Measurements from ENCODE around the gene KDM2B. TPM values are rescaled to one million over a fixed set of nuclear protein-coding genes. Genes with fewer than 3 reads are reported as not detected.
A peak's percentile ranks its signal among the peaks of the same experiment; 100 is the strongest.
"Not testable (repeated sequence)": the region's sequence is repeated elsewhere in the genome, so short reads cannot be mapped to it uniquely, and the experiment has no call there.

The KDM2B gene
- total and polyA plus RNA-seq, 4 experiments from 2014 or later = 7.7 to 101 (median 59.6) TPM

GRCh38 chr12:121388421-121388981, 192.3 kb downstream of the KDM2B start:
- no peak for DNase-seq
- Mint-ChIP-seq H3K36me3 (no peaks in the 10 kb centered on the region), H3K4me3 (no peak overlapping the region), H3K27ac (peak overlapping the region in 1 of 7 donors; percentile 5), H3K4me1 (peaks cover 7 to 11% (median 10%) of the 10 kb centered on the region in 4 donors), H3K9me3 (no peaks in the 10 kb centered on the region), H3K27me3 (no peaks in the 10 kb centered on the region)
- Histone ChIP-seq H3K4me3 (ENCODE audit: low read length in 2 of 2) (no peak overlapping the region), H3K4me1 (ENCODE audit: insufficient read depth, low read length) (peaks cover 12% of the 10 kb centered on the region), H3K9me3 (ENCODE audit: control insufficient read depth in 1 of 2, low read length in 2 of 2) (no peaks in the 10 kb centered on the region), H3K36me3 (ENCODE audit: insufficient read depth, low read length) (no peaks in the 10 kb centered on the region), H3K27ac (ENCODE audit: low read depth, low read length) (no peak overlapping the region), H3K27me3 (ENCODE audit: insufficient read depth, low read length) (no peaks in the 10 kb centered on the region)
- ChIA-PET POLR2A (ENCODE audit: partially characterized antibody) (no interaction called here), CTCF (ENCODE audit: partially characterized antibody) (interaction anchor here (1.5 kb wide), 1 partner anchor 62 kb away, joined by 4 read pairs; no protein-coding TSS in a partner anchor)
- intact Hi-C loops (cut with micrococcal nuclease) = no loop called here

DNA sequence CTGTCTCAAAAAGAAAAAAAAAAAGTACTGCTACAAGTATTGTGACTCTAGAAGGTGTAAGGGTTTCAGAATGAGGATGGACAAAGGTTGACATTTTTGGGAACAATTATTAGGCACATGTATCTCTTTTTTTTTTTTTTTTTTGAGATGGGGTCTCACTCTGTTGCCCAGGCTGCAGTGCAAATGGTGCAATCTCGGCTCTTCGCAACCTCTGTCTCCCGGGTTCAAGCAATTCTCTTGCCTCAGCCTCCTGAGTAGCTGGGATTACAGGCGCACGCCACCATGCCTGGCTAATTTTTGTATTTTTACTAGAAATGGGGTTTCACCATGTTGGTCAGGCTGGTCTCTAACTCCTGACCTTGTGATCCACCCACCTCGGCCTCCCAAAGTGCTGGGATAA, 195.9 kb downstream of the KDM2B start:
- CTCF ChIA-PET (ENCODE audit: partially characterized antibody) = interaction anchor here (1.2 kb wide), 1 partner anchor 57 kb away, joined by 4 read pairs; no protein-coding TSS in a partner anchor
- H3K4me1 Mint-ChIP-seq; H3K9me3 Mint-ChIP-seq; H3K4me3 Mint-ChIP-seq; H3K27ac ChIP-seq (ENCODE audit: low read depth, low read length); H3K27me3 Mint-ChIP-seq; H3K4me3 ChIP-seq (ENCODE audit: low read length in 2 of 2); H3K9me3 ChIP-seq (ENCODE audit: control insufficient read depth in 1 of 2, low read length in 2 of 2); intact Hi-C loops (cut with micrococcal nuclease); DNase-seq; H3K36me3 ChIP-seq (ENCODE audit: insufficient read depth, low read length); POLR2A ChIA-PET (ENCODE audit: partially characterized antibody); H3K27me3 ChIP-seq (ENCODE audit: insufficient read depth, low read length); H3K36me3 Mint-ChIP-seq; H3K4me1 ChIP-seq (ENCODE audit: insufficient read depth, low read length); H3K27ac Mint-ChIP-seq: not testable (repeated sequence)

GRCh38 chr12:121383601-121384021, 197.2 kb downstream of the KDM2B start:
- intact Hi-C loops (cut with micrococcal nuclease) = no loop called here
- no peak overlapping the region for H3K27ac Mint-ChIP-seq
- H3K9me3 Mint-ChIP-seq = no peaks in the 10 kb centered on the region
- Histone ChIP-seq H3K4me3 (ENCODE audit: low read length in 2 of 2) (no peak overlapping the region), H3K36me3 (ENCODE audit: insufficient read depth, low read length) (no peaks in the 10 kb centered on the region), H3K9me3 (ENCODE audit: control insufficient read depth in 1 of 2, low read length in 2 of 2) (no peaks in the 10 kb centered on the region), H3K27me3 (ENCODE audit: insufficient read depth, low read length) (no peaks in the 10 kb centered on the region), H3K27ac (ENCODE audit: low read depth, low read length) (no peak overlapping the region), H3K4me1 (ENCODE audit: insufficient read depth, low read length) (no peaks in the 10 kb centered on the region)
- no peaks in the 10 kb centered on the region for H3K4me1 Mint-ChIP-seq
- DNase-seq = no peak
- H3K4me3 Mint-ChIP-seq = no peak overlapping the region
- POLR2A ChIA-PET (ENCODE audit: partially characterized antibody) = interaction anchor here (0.6 to 0.9 kb wide), 2 partner anchors 8 to 17 kb away, joined by 3 to 4 read pairs; no protein-coding TSS in a partner anchor
- H3K36me3 Mint-ChIP-seq = no peaks in the 10 kb centered on the region
- H3K27me3 Mint-ChIP-seq = peaks cover 0 to 1% of the 10 kb centered on the region in 2 donors
- CTCF ChIA-PET (ENCODE audit: partially characterized antibody) = interaction anchor here (1.2 kb wide), 1 partner anchor 58 kb away, joined by 4 read pairs; no protein-coding TSS in a partner anchor

DNA sequence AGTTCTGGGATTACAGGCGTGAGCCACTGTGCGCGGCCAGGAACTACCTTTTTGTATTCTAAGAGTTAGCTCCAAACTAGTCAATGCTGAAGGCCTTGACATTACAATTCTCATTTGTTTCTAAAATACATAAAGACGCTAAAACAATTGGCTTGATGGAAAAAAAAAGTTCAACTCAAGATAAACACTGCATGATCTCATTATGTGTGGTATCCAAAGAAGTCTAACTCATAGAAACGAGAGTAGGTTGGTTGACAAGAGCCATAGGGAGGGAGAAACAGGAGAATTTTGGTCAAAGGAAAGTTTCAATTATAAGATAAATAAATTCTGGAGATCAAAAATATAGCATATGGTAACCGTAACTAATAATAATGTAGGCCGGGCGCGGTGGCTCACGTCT, 200.9 kb downstream of the KDM2B start:
- Histone ChIP-seq H3K4me3 (ENCODE audit: low read length in 2 of 2) (no peak overlapping the region), H3K9me3 (ENCODE audit: control insufficient read depth in 1 of 2, low read length in 2 of 2) (no peaks in the 10 kb centered on the region), H3K27me3 (ENCODE audit: insufficient read depth, low read length) (no peaks in the 10 kb centered on the region), H3K4me1 (ENCODE audit: insufficient read depth, low read length) (no peaks in the 10 kb centered on the region), H3K27ac (ENCODE audit: low read depth, low read length) (no peak overlapping the region), H3K36me3 (ENCODE audit: insufficient read depth, low read length) (no peaks in the 10 kb centered on the region)
- Mint-ChIP-seq H3K4me3 (no peak overlapping the region), H3K9me3 (no peaks in the 10 kb centered on the region), H3K27ac (no peak overlapping the region), H3K36me3 (no peaks in the 10 kb centered on the region), H3K27me3 (peaks cover 0 to 3% of the 10 kb centered on the region in 2 donors), H3K4me1 (no peaks in the 10 kb centered on the region)
- POLR2A ChIA-PET (ENCODE audit: partially characterized antibody) = no interaction called here
- intact Hi-C loops (cut with micrococcal nuclease) = no loop called here
- CTCF ChIA-PET (ENCODE audit: partially characterized antibody) = no interaction called here
- no peak for DNase-seq

Small RNA genes lying within 50 kb of the gene (microRNA-seq; reads per million reads assigned to microRNA genes)
- not detected for gene MIR7107 (ENCODE audit: borderline microRNAs expressed, borderline number of aligned reads, borderline replicate concordance)

Other genes with a start within 250 kb of the KDM2B start
- 100 to 1,000 TPM; 143 to 144 TPM for gene ANAPC5, start 228.6 kb downstream of the KDM2B start, total RNA-seq
- gene ANAPC5, start 228.6 kb downstream of the KDM2B start, polyA plus RNA-seq = 100 to 1,000 TPM; 142 to 231 TPM
- gene RNF34, start 180.9 kb downstream of the KDM2B start, total RNA-seq = 10 to 100 TPM; 88.6 to 95.3 TPM
- 10 to 100 TPM; 61.3 to 84.7 TPM for gene RNF34, start 180.9 kb downstream of the KDM2B start, polyA plus RNA-seq
- 10 to 100 TPM; 48.8 to 51.7 TPM for gene ORAI1, start 45.5 kb upstream of the KDM2B start, total RNA-seq
- 100 to 1,000 TPM; 186 to 235 TPM for gene ORAI1, start 45.5 kb upstream of the KDM2B start, polyA plus RNA-seq
- gene MORN3, start 88.6 kb upstream of the KDM2B start, total RNA-seq = 10 to 100 TPM; 14.1 to 17.3 TPM
- gene MORN3, start 88.6 kb upstream of the KDM2B start, polyA plus RNA-seq = 1 to 10 TPM; 6.3 to 6.7 TPM
- 10 to 100 TPM; 11.3 to 12.8 TPM for gene TMEM120B, start 131.7 kb upstream of the KDM2B start, total RNA-seq
- 1 to 10 TPM; 3.3 to 3.5 TPM for gene TMEM120B, start 131.7 kb upstream of the KDM2B start, polyA plus RNA-seq
- 100 to 1,000 TPM; 137 to 138 TPM for gene RHOF, start 212.7 kb upstream of the KDM2B start, total RNA-seq
- gene RHOF, start 212.7 kb upstream of the KDM2B start, polyA plus RNA-seq = 100 to 1,000 TPM in 1 of 2 donors, 10 to 100 TPM in 1; 72.6 to 106 TPM
- gene SETD1B, start 223.0 kb upstream of the KDM2B start, total RNA-seq = 10 to 100 TPM; 67.1 to 69.3 TPM
- gene SETD1B, start 223.0 kb upstream of the KDM2B start, polyA plus RNA-seq = 1 to 10 TPM in 1 of 2 donors, under 1 TPM in 1; 0.13 to 3.3 TPM